ENCODE measurements around the gene PREX1.

The PREX1 gene

GRCh38 chr20:48653706-48654051, 174.1 kb downstream of the PREX1 start:
- no peak for DNase-seq

DNA sequence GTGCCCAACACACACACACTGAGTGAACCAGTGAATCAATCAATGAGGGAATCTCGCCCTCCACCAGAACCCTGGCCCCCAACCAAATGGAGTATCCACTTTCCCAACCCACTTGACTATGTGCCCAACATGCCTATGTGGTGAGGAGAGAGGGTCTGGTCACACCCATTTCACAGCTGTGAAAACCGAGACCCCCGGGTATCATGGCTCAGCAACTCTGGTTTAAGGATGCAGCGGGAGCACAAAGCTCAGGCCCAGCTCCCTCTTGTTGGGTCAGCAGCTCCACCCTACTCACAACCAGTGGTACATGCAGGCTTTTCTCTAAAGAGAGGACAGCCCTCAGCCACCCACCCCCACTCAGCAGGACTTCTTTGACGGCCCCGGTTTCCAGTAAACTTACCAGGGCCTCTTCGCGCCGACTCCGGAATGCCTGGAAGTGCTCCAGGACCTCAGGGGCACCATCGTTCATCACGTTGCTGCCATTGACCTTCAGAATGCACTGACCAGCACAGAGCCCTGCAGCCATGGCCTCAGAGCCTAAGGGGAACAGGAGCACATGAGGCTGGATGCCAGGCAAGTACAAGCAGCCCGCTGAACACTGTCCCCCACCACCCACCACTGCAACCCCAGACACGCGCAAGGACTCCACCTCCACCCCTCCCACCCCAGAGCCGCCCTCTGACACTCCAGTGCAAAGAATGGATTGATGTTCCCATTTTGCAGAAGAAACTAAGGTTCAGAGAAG, 174.7 kb downstream of the PREX1 start:
- intact Hi-C loops (cut with DNase I; ENCODE audit: low total_unique reads): no loop called here
- DNase-seq: no peak
- Histone ChIP-seq H3K4me3 (no peak overlapping the region), H3K27me3 (no peaks in the 10 kb centered on the region), H3K9me3 (no peaks in the 10 kb centered on the region), H3K4me1 (peaks cover 0 to 8% (median 5%) of the 10 kb centered on the region in 4 donors), H3K27ac (no peak overlapping the region), H3K36me3 (peaks cover 51 to 89% (median 61%) of the 10 kb centered on the region in 3 donors)
- TF ChIP-seq, protein P1, sequence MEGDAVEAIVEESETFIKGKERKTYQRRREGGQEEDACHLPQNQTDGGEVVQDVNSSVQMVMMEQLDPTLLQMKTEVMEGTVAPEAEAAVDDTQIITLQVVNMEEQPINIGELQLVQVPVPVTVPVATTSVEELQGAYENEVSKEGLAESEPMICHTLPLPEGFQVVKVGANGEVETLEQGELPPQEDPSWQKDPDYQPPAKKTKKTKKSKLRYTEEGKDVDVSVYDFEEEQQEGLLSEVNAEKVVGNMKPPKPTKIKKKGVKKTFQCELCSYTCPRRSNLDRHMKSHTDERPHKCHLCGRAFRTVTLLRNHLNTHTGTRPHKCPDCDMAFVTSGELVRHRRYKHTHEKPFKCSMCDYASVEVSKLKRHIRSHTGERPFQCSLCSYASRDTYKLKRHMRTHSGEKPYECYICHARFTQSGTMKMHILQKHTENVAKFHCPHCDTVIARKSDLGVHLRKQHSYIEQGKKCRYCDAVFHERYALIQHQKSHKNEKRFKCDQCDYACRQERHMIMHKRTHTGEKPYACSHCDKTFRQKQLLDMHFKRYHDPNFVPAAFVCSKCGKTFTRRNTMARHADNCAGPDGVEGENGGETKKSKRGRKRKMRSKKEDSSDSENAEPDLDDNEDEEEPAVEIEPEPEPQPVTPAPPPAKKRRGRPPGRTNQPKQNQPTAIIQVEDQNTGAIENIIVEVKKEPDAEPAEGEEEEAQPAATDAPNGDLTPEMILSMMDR (IDR thresholded peaks at IDR 0.05): no peak

More at GRCh38 chr20:48653706-48654051, 174.1 kb downstream of the PREX1 start:
- intact Hi-C loops (cut with DNase I; ENCODE audit: low total_unique reads): no loop called here
- Histone ChIP-seq H3K27ac (no peak overlapping the region), H3K4me1 (peaks cover 0 to 13% (median 10%) of the 10 kb centered on the region in 4 donors), H3K9me3 (no peaks in the 10 kb centered on the region), H3K4me3 (no peak overlapping the region), H3K27me3 (no peaks in the 10 kb centered on the region), H3K36me3 (peaks cover 49 to 83% (median 57%) of the 10 kb centered on the region in 3 donors)
- TF ChIP-seq, protein P1 (IDR thresholded peaks at IDR 0.05): no peak

- Histone ChIP-seq H3K27me3 (no peaks in the 10 kb centered on the region), H3K9me3 (no peaks in the 10 kb centered on the region), H3K4me1 (no peaks in the 10 kb centered on the region), H3K4me3 (no peak overlapping the region), H3K27ac (no peak overlapping the region), H3K36me3 (peaks cover 51 to 93% (median 61%) of the 10 kb centered on the region in 3 donors)
- TF ChIP-seq, protein P1 (IDR thresholded peaks at IDR 0.05): no peak
- no peak for DNase-seq
- intact Hi-C loops (cut with DNase I; ENCODE audit: low total_unique reads): no loop called here
These were observed 175.8 kb downstream of the PREX1 start for GRCh38 chr20:48651960-48652359.

GRCh38 chr20:48651271-48651670, 176.5 kb downstream of the PREX1 start:
- Histone ChIP-seq H3K36me3 (peaks cover 52 to 87% (median 62%) of the 10 kb centered on the region in 3 donors), H3K9me3 (no peaks in the 10 kb centered on the region), H3K4me1 (no peaks in the 10 kb centered on the region), H3K4me3 (no peak overlapping the region), H3K27me3 (no peaks in the 10 kb centered on the region), H3K27ac (no peak overlapping the region)
- intact Hi-C loops (cut with DNase I; ENCODE audit: low total_unique reads): no loop called here
- TF ChIP-seq, protein P1 (IDR thresholded peaks at IDR 0.05): no peak
- DNase-seq: no peak

DNA sequence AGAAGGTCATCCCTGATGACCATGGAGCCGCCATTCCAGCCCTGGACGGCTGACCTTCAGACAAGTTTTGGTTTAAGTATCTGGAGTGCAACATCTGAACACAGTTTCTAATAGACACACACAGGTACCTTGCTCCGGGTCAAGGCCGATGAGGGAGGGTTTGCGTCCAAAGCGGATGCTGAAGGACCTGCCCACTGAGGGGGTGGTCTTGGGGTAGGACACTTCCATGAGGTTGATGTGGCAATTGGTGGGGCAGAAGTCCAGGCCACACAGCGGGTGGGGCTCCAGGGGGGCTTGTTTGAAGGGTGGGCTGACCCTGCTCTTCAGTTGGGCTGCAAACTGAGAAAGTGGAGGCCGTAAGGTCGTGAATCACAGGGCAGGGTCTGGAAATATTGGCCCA, 177.9 kb downstream of the PREX1 start:
- Histone ChIP-seq H3K27ac (no peak overlapping the region), H3K4me3 (no peak overlapping the region), H3K4me1 (no peaks in the 10 kb centered on the region), H3K36me3 (peaks cover 65 to 87% (median 76%) of the 10 kb centered on the region in 3 donors), H3K27me3 (no peaks in the 10 kb centered on the region), H3K9me3 (no peaks in the 10 kb centered on the region)
- no peak for DNase-seq
- TF ChIP-seq, protein P1 (IDR thresholded peaks at IDR 0.05): no peak
- intact Hi-C loops (cut with DNase I; ENCODE audit: low total_unique reads): no loop called here
